Pancreas (tissue), 10 donors: ENCODE measurements around the gene MYEOV. TPM values are rescaled to one million over a fixed set of nuclear protein-coding genes. Genes with fewer than 3 reads are reported as not detected.
A peak's percentile ranks its signal among the peaks of the same experiment; 100 is the strongest.

Experiments
- ATAC-seq, 4 donors: fragments of 200-7000 bp; cut with Tn5 transposase; one replicate each; pipeline versions ENCODE4 v1.8.0 to v1.9.1; 2020; ENCODE audit warnings: mild to moderate bottlenecking in 4 of 4, moderate library complexity in 4 of 4
- DNase-seq, 6 donors: peaks; one replicate each; pipeline ENCODE4 v3.0.0-alpha.2; 2020
- FAIRE-seq: peaks from 2 replicates; lab custom pipeline; 2012; peaks lifted over from hg19 to GRCh38; lab: Jason Lieb, UNC
- H3K27ac ChIP-seq, 4 donors: fragments of 200-600 bp; sonication (generic); 1 replicate in 3 of 4; 2 replicates in 1 of 4; pipeline versions ENCODE4 v1.5.0 to v1.8.0; 2020
- H3K27me3 ChIP-seq, 4 donors: fragments of 200-600 bp; one replicate each; pipeline ENCODE4 v1.8.0; 2021
- H3K36me3 ChIP-seq, 3 donors: fragments of 200-600 bp; sonication (generic) in 1 of 3; one replicate each; pipeline versions ENCODE4 v1.5.0 to v1.8.0; 2020 to 2021
- H3K4me1 ChIP-seq, 3 donors: fragments of 200-600 bp; one replicate each; pipeline ENCODE4 v1.8.0; 2021
- H3K4me3 ChIP-seq, 4 donors: fragments of 200-600 bp; sonication (generic) in 2 of 4; one replicate each; pipeline versions ENCODE4 v1.5.0 to v1.8.0; 2020 to 2021
- H3K9me3 ChIP-seq, 4 donors: fragments of 200-600 bp; one replicate each; pipeline ENCODE4 v1.8.0; 2021
- WGBS, 2 donors: extraction: QIAGEN DNeasy Blood & Tissue Kit; methylation state at CpG; one replicate each; pipeline ENCODE4 v1.1.7; 2013; 5-methylcytosine and 5-hydroxymethylcytosine counted together
- intact Hi-C, 3 donors: fragments of 100-400 bp; cut with DNase I; formaldehyde crosslinking; loops; one replicate each; pipeline versions ENCODE4 v1.11.1 to v1.14.2; 2022
- polyA plus RNA-seq, 2 donors: library from polyadenylated mRNA; stranded (reverse); fragments of 200-250 nt; gene quantifications; one replicate each; pipeline ENCODE4 v1.2.3, GENCODE V29; 2013
- total RNA-seq, 6 donors: library from RNA; stranded (reverse); fragmentation: NEBNext Ultra II Directional in 4 of 6; extraction: Animal tissue kit (Norgen Biotek cat#: 25700) in 4 of 6; gene quantifications; one replicate each; pipeline versions ENCODE4 v1.2.1 to v1.2.4, GENCODE V29; 2021 to 2023
- TF ChIP-seq, protein P1 (sequence below), 4 donors: fragments of 200-600 bp; sonication (generic) in 3 of 4; IDR thresholded peaks; one replicate each; pipeline versions ENCODE4 v1.5.0 to v1.8.0; 2021; ENCODE audit warnings: antibody characterized with exemption in 4 of 4
- donor health status: healthy with polysubstance abuse.
- donor health status: DM: no; HTN: no; CAD: no; lungs with moderate emphysema.
- donor health status: DM: no; HTN: no; CAD: no.
- donor health status: control.
- donor health status: control.
- donor health status: Bipolar disorder and iron deficiency.
- donor health status: DM: yes; HTN: yes; CAD: no.
- donor health status: DM: no; HTN: no; CAD: no.
- donor health status: DM: no; HTN: no; CAD: no.
- donor health status: DM: yes; HTN: yes; CAD: no.

The MYEOV gene
- total and polyA plus RNA-seq, 8 donors = 0.37 to 3.8 (median 3.2) TPM; not detected in 1

DNA sequence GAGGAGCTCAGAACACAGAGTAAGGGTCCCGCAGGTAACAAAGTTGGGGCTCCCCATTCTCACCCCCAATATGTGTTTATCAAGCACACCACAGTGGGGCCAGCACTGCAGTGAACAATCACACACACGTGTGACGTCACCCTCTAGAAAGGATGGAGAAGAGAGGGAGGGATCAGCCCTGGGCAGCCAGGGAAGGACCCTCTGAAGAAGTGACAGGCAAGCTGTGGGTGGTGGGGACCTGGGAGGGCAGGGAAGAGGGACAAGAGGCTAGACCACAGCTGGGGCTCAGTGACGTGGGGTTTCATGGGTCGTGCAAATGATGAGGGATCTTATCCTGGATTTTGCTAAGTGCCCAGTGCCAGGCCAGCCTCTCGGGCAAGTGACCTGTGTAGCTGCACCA, 28.7 kb upstream of the MYEOV start:
- WGBS, 2 donors = 82 to 86% methylated on average over 6 of the region's 6 CpGs
- Histone ChIP-seq H3K4me1 (no peaks in the 10 kb centered on the region), H3K9me3 (no peaks in the 10 kb centered on the region), H3K27me3 (no peaks in the 10 kb centered on the region), H3K27ac (no peak overlapping the region), H3K36me3 (no peaks in the 10 kb centered on the region), H3K4me3 (no peak overlapping the region)
- no peak for ATAC-seq
- intact Hi-C loops = no loop called here
- no peak for DNase-seq
- no peak for FAIRE-seq
- TF ChIP-seq, protein P1, sequence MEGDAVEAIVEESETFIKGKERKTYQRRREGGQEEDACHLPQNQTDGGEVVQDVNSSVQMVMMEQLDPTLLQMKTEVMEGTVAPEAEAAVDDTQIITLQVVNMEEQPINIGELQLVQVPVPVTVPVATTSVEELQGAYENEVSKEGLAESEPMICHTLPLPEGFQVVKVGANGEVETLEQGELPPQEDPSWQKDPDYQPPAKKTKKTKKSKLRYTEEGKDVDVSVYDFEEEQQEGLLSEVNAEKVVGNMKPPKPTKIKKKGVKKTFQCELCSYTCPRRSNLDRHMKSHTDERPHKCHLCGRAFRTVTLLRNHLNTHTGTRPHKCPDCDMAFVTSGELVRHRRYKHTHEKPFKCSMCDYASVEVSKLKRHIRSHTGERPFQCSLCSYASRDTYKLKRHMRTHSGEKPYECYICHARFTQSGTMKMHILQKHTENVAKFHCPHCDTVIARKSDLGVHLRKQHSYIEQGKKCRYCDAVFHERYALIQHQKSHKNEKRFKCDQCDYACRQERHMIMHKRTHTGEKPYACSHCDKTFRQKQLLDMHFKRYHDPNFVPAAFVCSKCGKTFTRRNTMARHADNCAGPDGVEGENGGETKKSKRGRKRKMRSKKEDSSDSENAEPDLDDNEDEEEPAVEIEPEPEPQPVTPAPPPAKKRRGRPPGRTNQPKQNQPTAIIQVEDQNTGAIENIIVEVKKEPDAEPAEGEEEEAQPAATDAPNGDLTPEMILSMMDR (IDR thresholded peaks at IDR 0.05) = no peak

GRCh38 chr11:69265911-69266510, 27.9 kb upstream of the MYEOV start:
- no peak for DNase-seq
- FAIRE-seq = no peak
- ATAC-seq = no peak
- Histone ChIP-seq H3K9me3 (no peaks in the 10 kb centered on the region), H3K27ac (no peak overlapping the region), H3K4me1 (no peaks in the 10 kb centered on the region), H3K27me3 (no peaks in the 10 kb centered on the region), H3K4me3 (no peak overlapping the region), H3K36me3 (no peaks in the 10 kb centered on the region)
- WGBS, 2 donors = 53 to 55% methylated on average over 11 of the region's 11 CpGs
- intact Hi-C loops = no loop called here
- TF ChIP-seq, protein P1 (IDR thresholded peaks at IDR 0.05) = no peak

GRCh38 chr11:69267395-69267805, 26.6 kb upstream of the MYEOV start:
- Histone ChIP-seq H3K9me3 (no peaks in the 10 kb centered on the region), H3K27me3 (no peaks in the 10 kb centered on the region), H3K36me3 (no peaks in the 10 kb centered on the region), H3K27ac (no peak overlapping the region), H3K4me3 (no peak overlapping the region), H3K4me1 (no peaks in the 10 kb centered on the region)
- TF ChIP-seq, protein P1 (IDR thresholded peaks at IDR 0.05) = no peak
- DNase-seq = no peak
- ATAC-seq = peak in 1 of 4 donors; percentile 43
- WGBS, 2 donors = 61 to 82% methylated on average over 12 of the region's 12 CpGs
- FAIRE-seq = no peak
- intact Hi-C loops = no loop called here

GRCh38 chr11:69268911-69269310, 25.0 kb upstream of the MYEOV start:
- TF ChIP-seq, protein P1 (IDR thresholded peaks at IDR 0.05) = no peak
- Histone ChIP-seq H3K4me1 (peaks cover 5% of the 10 kb centered on the region in 3 donors), H3K9me3 (no peaks in the 10 kb centered on the region), H3K27ac (no peak overlapping the region), H3K27me3 (no peaks in the 10 kb centered on the region), H3K4me3 (no peak overlapping the region), H3K36me3 (no peaks in the 10 kb centered on the region)
- DNase-seq (peak in 1 of 6 donors; percentile 65), ATAC-seq (no peak), FAIRE-seq (no peak)
- intact Hi-C loops = no loop called here
- WGBS, 2 donors = 83 to 86% methylated on average over 9 of the region's 9 CpGs

GRCh38 chr11:69269388-69269787, 24.6 kb upstream of the MYEOV start:
- Histone ChIP-seq H3K4me1 (peaks cover 9 to 10% (median 10%) of the 10 kb centered on the region in 3 donors), H3K27me3 (no peaks in the 10 kb centered on the region), H3K4me3 (no peak overlapping the region), H3K9me3 (no peaks in the 10 kb centered on the region), H3K36me3 (no peaks in the 10 kb centered on the region), H3K27ac (no peak overlapping the region)
- WGBS, 2 donors = 62 to 71% methylated on average over 4 of the region's 4 CpGs
- intact Hi-C loops = no loop called here
- no peak for FAIRE-seq
- DNase-seq = no peak
- ATAC-seq = no peak
- TF ChIP-seq, protein P1 (IDR thresholded peaks at IDR 0.05) = no peak
